IMR-90 (cell line): ENCODE results near the gene ZBTB46. TPM values are rescaled to one million over a fixed set of nuclear protein-coding genes. Genes with fewer than 3 reads are reported as not detected.

Experiments
- ATAC-seq: fragments of 200-7000 bp; cut with Tn5 transposase; 2 replicates; pipeline ENCODE4 v1.9.1; 2020; ENCODE audit warnings: low read depth, mild to moderate bottlenecking, moderate library complexity
- Bru-seq: library from RNA; stranded (reverse); fragments of 400-500 nt; gene quantifications from one replicate; lab custom pipeline; 2021; lab: Mats Ljungman, UMichigan
- BruChase-seq, 2 experiments: library from RNA; stranded (reverse); fragments of 400-500 nt; gene quantifications; one replicate each; lab custom pipeline; 2021; lab: Mats Ljungman, UMichigan
- BruUV-seq: library from RNA; stranded (reverse); fragments of 400-500 nt; replicated peaks from 2 replicates; lab custom pipeline; 2021; lab: Mats Ljungman, UMichigan
- CTCF ChIA-PET: fragments of 300-600 bp; formaldehyde crosslinking; extraction: SDS; loops from one replicate; lab custom pipeline; 2021; ENCODE audit warnings: antibody characterized with exemption; lab: Yijun Ruan, JAX
- POLR2A ChIA-PET: fragments of 300-600 bp; sonication (Branson Sonifier 250); formaldehyde crosslinking; loops from one replicate; lab custom pipeline; 2022; ENCODE audit warnings: antibody characterized with exemption; ENCODE audit not compliant: unreplicated experiment; lab: Charles Lee
- DNase-seq: peaks from one replicate; pipeline ENCODE4 v3.0.0; 2013
- H2AFZ ChIP-seq: replicated peaks from 2 replicates; pipeline ENCODE3; 2013; ENCODE audit warnings: low read length, mild to moderate bottlenecking; ENCODE audit not compliant: poor library complexity
- H2AK5ac ChIP-seq: 2 replicates; pipeline ENCODE4 v1.6.1; 2013; ENCODE audit warnings: low read depth, low read length, inconsistent platforms
- H2AK9ac ChIP-seq: replicated peaks from 2 replicates; pipeline ENCODE3; 2013; ENCODE audit warnings: mild to moderate bottlenecking, low read depth, low read length, moderate library complexity; ENCODE audit not compliant: poor library complexity
- H2BK120ac ChIP-seq: 2 replicates; pipeline ENCODE4 v1.6.1; 2013; ENCODE audit warnings: low read depth, low read length, inconsistent platforms
- H2BK15ac ChIP-seq: 3 replicates; pipeline ENCODE4 v1.6.1; 2013; ENCODE audit warnings: low read depth, low read length, inconsistent platforms
- H2BK20ac ChIP-seq: 2 replicates; pipeline ENCODE4 v1.6.1; 2013; ENCODE audit warnings: low read depth, mild to moderate bottlenecking, inconsistent platforms, low read length, moderate library complexity
- H2BK5ac ChIP-seq: 2 replicates; pipeline ENCODE4 v1.6.1; 2013; ENCODE audit warnings: mild to moderate bottlenecking, low read depth, low read length, inconsistent platforms; ENCODE audit not compliant: poor library complexity, severe bottlenecking
- H3K14ac ChIP-seq: replicated peaks from 2 replicates; pipeline ENCODE4 v1.6.1; 2013; ENCODE audit warnings: low read depth, low read length, inconsistent platforms
- H3K18ac ChIP-seq: 2 replicates; pipeline ENCODE4 v1.6.1; 2013; ENCODE audit warnings: low read depth, low read length, control low read depth
- H3K23ac ChIP-seq: 2 replicates; pipeline ENCODE4 v1.6.1; 2013; ENCODE audit warnings: low read depth, low read length, inconsistent platforms
- H3K27ac ChIP-seq: 2 replicates; pipeline ENCODE4 v1.5.1; 2013; ENCODE audit warnings: mild to moderate bottlenecking, control low read depth, low read length; ENCODE audit not compliant: insufficient read depth
- H3K27me3 ChIP-seq: 2 replicates; pipeline ENCODE4 v1.6.1; 2013; ENCODE audit warnings: low read length; ENCODE audit not compliant: control insufficient read depth, insufficient read depth
- H3K36me3 ChIP-seq: 2 replicates; pipeline ENCODE4 v1.6.1; 2013; ENCODE audit warnings: low read length, mixed read lengths; ENCODE audit not compliant: control insufficient read depth, insufficient read depth
- H3K4ac ChIP-seq: 2 replicates; pipeline ENCODE4 v1.6.1; 2013; ENCODE audit warnings: low read depth, low read length, inconsistent platforms
- H3K4me1 ChIP-seq: 2 replicates; pipeline ENCODE4 v1.6.1; 2013; ENCODE audit warnings: low read length, mixed read lengths; ENCODE audit not compliant: control insufficient read depth, insufficient read depth
- H3K4me2 ChIP-seq: 2 replicates; pipeline ENCODE4 v1.6.1; 2013; ENCODE audit warnings: low read depth, mild to moderate bottlenecking, control low read depth, low read length, moderate library complexity
- H3K4me3 ChIP-seq: 2 replicates; pipeline ENCODE4 v1.5.1; 2013; ENCODE audit warnings: low read depth, mild to moderate bottlenecking, control low read depth, low read length, moderate library complexity; ENCODE audit not compliant: insufficient read depth
- H3K56ac ChIP-seq: 2 replicates; pipeline ENCODE4 v1.6.1; 2013; ENCODE audit warnings: low read length, inconsistent platforms; ENCODE audit not compliant: insufficient read depth; ENCODE audit errors: extremely low read depth
- H3K79me1 ChIP-seq, 2 experiments: 2 replicates each; pipeline ENCODE4 v1.6.1; 2013; ENCODE audit warnings: low read length in 2 of 2, inconsistent platforms in 1 of 2, low read depth in 1 of 2
- H3K9ac ChIP-seq: 2 replicates; pipeline ENCODE4 v1.6.1; 2013; ENCODE audit warnings: low read depth, low read length, control low read depth
- H3K9me1 ChIP-seq: 2 replicates; pipeline ENCODE4 v1.6.1; 2013; ENCODE audit warnings: low read length, inconsistent platforms; ENCODE audit not compliant: insufficient read depth
- H3K9me3 ChIP-seq: 2 replicates; pipeline ENCODE4 v1.6.1; 2013; ENCODE audit warnings: low read length; ENCODE audit not compliant: control insufficient read depth, insufficient read depth
- H4K20me1 ChIP-seq: 2 replicates; pipeline ENCODE4 v1.6.1; 2013; ENCODE audit warnings: low read length, inconsistent platforms; ENCODE audit not compliant: insufficient read depth
- H4K5ac ChIP-seq: 2 replicates; pipeline ENCODE4 v1.6.1; 2013; ENCODE audit warnings: mild to moderate bottlenecking, low read depth, low read length, control low read depth
- H4K8ac ChIP-seq, 2 experiments: 2 replicates each; pipeline ENCODE4 v1.6.1; 2013; ENCODE audit warnings: low read depth in 2 of 2, low read length in 2 of 2, control low read depth in 1 of 2, inconsistent platforms in 1 of 2
- H4K91ac ChIP-seq: 2 replicates; pipeline ENCODE4 v1.6.1; 2013; ENCODE audit warnings: low read depth, low read length, inconsistent platforms; ENCODE audit not compliant: insufficient read depth
- MAZ ChIP-seq: IDR thresholded peaks from 2 replicates; pipeline ENCODE4 v1.6.1; 2012; ENCODE audit warnings: low read depth, mild to moderate bottlenecking, low read length, improper control_type of control experiment, moderate library complexity, borderline replicate concordance
- SMC3 ChIP-seq: fragments of 150-350 bp; IDR thresholded peaks from 2 replicates; pipeline ENCODE4 v1.6.1; 2016; ENCODE audit warnings: low read depth, mild to moderate bottlenecking, antibody characterized with exemption, low read length, moderate library complexity
- WGBS, 2 experiments: methylation state at CpG; one replicate each; pipeline versions ENCODE4 v1.1.5 to v1.1.7; 2013; ENCODE audit warnings: missing lambda C conversion rate in 2 of 2; ENCODE audit not compliant: insufficient read length in 1 of 2; ENCODE audit errors: extremely low coverage in 2 of 2; 5-methylcytosine and 5-hydroxymethylcytosine counted together
- dilution Hi-C: fragments of 300-500 bp; cut with HindIII; formaldehyde crosslinking; loops from one replicate; pipeline ENCODE4 v1.14.3; 2018; ENCODE audit warnings: low sequenced_read_pairs; ENCODE audit not compliant: unreplicated experiment
- in situ Hi-C: fragments of 300-500 bp; cut with MboI; formaldehyde crosslinking; loops from 3 replicates; pipeline ENCODE4 v1.14.3; 2019; ENCODE audit warnings: low sequenced_read_pairs, inconsistent platforms, mixed read lengths
- intact Hi-C: fragments of 100-400 bp; cut with micrococcal nuclease; formaldehyde crosslinking; loops from 2 replicates; pipeline ENCODE4 v1.10.0; 2022
- long read RNA-seq: library from polyadenylated mRNA; unstranded; transcript quantifications from one replicate; pipeline ENCODE4 v2.0.0, GENCODE V29; 2021; ENCODE audit not compliant: unreplicated experiment
- polyA plus RNA-seq, 3 experiments: library from polyadenylated mRNA; depleted of rRNA; stranded (reverse); fragments of >200 nt; gene quantifications; 2 replicates each; pipeline ENCODE4 v1.2.3, GENCODE V29; 2012; ENCODE audit warnings: low replicate concordance in 1 of 3
- total RNA-seq: library from RNA; depleted of rRNA; stranded (reverse); fragments of >200 nt; gene quantifications from 2 replicates; pipeline ENCODE4 v1.2.3, GENCODE V29; 2012; rRNA removed

ZBTB46 gene
- total RNA-seq (14.9 and 15.3 TPM in 2 replicates), polyA plus RNA-seq (2012; rRNA removed) (4.2 and 4.3 TPM in 2 replicates), Bru-seq, nascent RNA (percentile 68 among the genes with signal in this experiment), BruChase-seq, experiment 1, labeled RNA remaining after a 6-hour chase (percentile 87 among the genes with signal in this experiment), BruChase-seq, experiment 2, labeled RNA remaining after a 2-hour chase (percentile 83 among the genes with signal in this experiment)
- 2.4 and 4.8 TPM in 2 replicates for polyA plus RNA-seq (2012; cell fraction: cytosol; rRNA removed)
- polyA plus RNA-seq (2012; cell fraction: nucleus; rRNA removed; ENCODE audit: low replicate concordance), result 10.3 and 18.2 TPM in 2 replicates
- long read RNA-seq, partial matches to known transcripts, result 7 of 18 reads
- long read RNA-seq, other reads (novel, unspliced or antisense), result 11 of 18 reads

GRCh38 chr20:63830841-63831588, at the start of gene ZBTB46:
ZBTB46 (minus strand) TSS chr20:63831264; CDS start chr20:63790757, 40,507 bp downstream.
- Histone ChIP-seq H2BK5ac (no peak within 1 kb of the TSS), H3K4me1 (peaks cover 40% of the 10 kb centered on the region), H3K9me3 (no peaks in the 10 kb centered on the region), H3K9ac (peak within 1 kb of the TSS; percentile 48), H3K56ac (no peak within 1 kb of the TSS), H3K79me1 (peaks cover 18 to 51% of the 10 kb centered on the region in 2 experiments), H3K36me3 (no peaks in the 10 kb centered on the region), H3K14ac (peak within 1 kb of the TSS; percentile 85; the same call in 1 of the 2 replicates), H2AK9ac (peak within 1 kb of the TSS; percentile 90), H3K4me2 (peak within 1 kb of the TSS; percentile 93), H3K4me3 (peak within 1 kb of the TSS; percentile 59), H2BK15ac (no peak within 1 kb of the TSS), H3K27me3 (no peaks in the 10 kb centered on the region), H4K20me1 (peaks cover 32% of the 10 kb centered on the region; the same call in 1 of the 2 replicates), H2AK5ac (0 out of 2 replicates have a peak within 1 kb of the TSS, but pooled peaks have one; percentile 20), H3K27ac (peak within 1 kb of the TSS; percentile 34), H3K23ac (peak within 1 kb of the TSS; percentile 70; the same call in 1 of the 2 replicates), H3K9me1 (peaks cover 25% of the 10 kb centered on the region), H2BK120ac (peak within 1 kb of the TSS; percentile 3), H3K18ac (no peak within 1 kb of the TSS), H2BK20ac (no peak within 1 kb of the TSS), H4K8ac (peak within 1 kb of the TSS in 1 of 2 experiments; percentile 22; a peak in 2 of 4 replicates), H2AFZ (peak within 1 kb of the TSS; percentile 90), H4K5ac (no peak within 1 kb of the TSS), H3K4ac (0 out of 2 replicates have a peak within 1 kb of the TSS, but pooled peaks have one; percentile 34), H4K91ac (peak within 1 kb of the TSS; percentile 52; the same call in 1 of the 2 replicates)
- TF ChIP-seq SMC3 (no peak), MAZ (peak; percentile 39; the same call in 1 of the 2 replicates)
- POLR2A ChIA-PET, result no interaction called here
- CTCF ChIA-PET, result no interaction called here
- peak; percentile 49 for DNase-seq
- intact Hi-C loops (loop anchor here (1.0 kb wide), 1 partner anchor 33 kb away; no protein-coding TSS in a partner anchor), in situ Hi-C loops (no loop called here), dilution Hi-C loops (no loop called here)
- BruUV-seq, result no TSS peak
- WGBS, 2 experiments, result 0% methylated on average over 54 of the region's 147 CpGs; no CpG with 5 or more reads in 1 of the 2 experiments
- peak; percentile 65 for ATAC-seq
